Neuronal stem cell (in vitro differentiated cells): Measurements from ENCODE around the gene HDDC3.

Source experiments
- DNase-seq: peaks from one replicate; pipeline ENCODE4 v3.0.0-alpha.2; 2013; ENCODE audit warnings: low spot score
- H2AFZ ChIP-seq: one replicate; pipeline ENCODE4 v1.6.1; 2013; ENCODE audit warnings: mild to moderate bottlenecking, low read length, inconsistent platforms
- H2AK5ac ChIP-seq: 2 replicates; pipeline ENCODE4 v1.6.1; 2013; ENCODE audit warnings: low read depth, mild to moderate bottlenecking, inconsistent platforms, low read length, moderate library complexity, mixed read lengths
- H2BK120ac ChIP-seq: 2 replicates; pipeline ENCODE4 v1.6.1; 2013; ENCODE audit warnings: low read depth, mild to moderate bottlenecking, inconsistent platforms, low read length, moderate library complexity, mixed read lengths
- H2BK12ac ChIP-seq: one replicate; pipeline ENCODE4 v1.6.1; 2013; ENCODE audit warnings: low read length, inconsistent platforms
- H2BK15ac ChIP-seq: 2 replicates; pipeline ENCODE4 v1.6.1; 2013; ENCODE audit warnings: mild to moderate bottlenecking, low read length, inconsistent platforms, mixed read lengths
- H2BK5ac ChIP-seq: one replicate; pipeline ENCODE4 v1.6.1; 2013; ENCODE audit warnings: inconsistent platforms, mild to moderate bottlenecking, low read length, moderate library complexity
- H3K14ac ChIP-seq: one replicate; pipeline ENCODE4 v1.6.1; 2013; ENCODE audit warnings: low read length, inconsistent platforms
- H3K18ac ChIP-seq: 2 replicates; pipeline ENCODE4 v1.6.1; 2013; ENCODE audit warnings: low read length, inconsistent platforms
- H3K23ac ChIP-seq: 2 replicates; pipeline ENCODE4 v1.6.1; 2013; ENCODE audit warnings: low read depth, mild to moderate bottlenecking, mixed read lengths, low read length, inconsistent platforms; ENCODE audit not compliant: poor library complexity
- H3K27ac ChIP-seq: replicated peaks from 3 replicates; pipeline ENCODE4 v1.5.1; 2013; ENCODE audit warnings: low read length, inconsistent platforms
- H3K27me3 ChIP-seq, 3 experiments: 2 replicates each; pipeline ENCODE4 v1.6.1; 2013; ENCODE audit warnings: low read length in 3 of 3, mild to moderate bottlenecking in 2 of 3, inconsistent platforms in 1 of 3, low read depth in 1 of 3, mixed read lengths in 1 of 3, moderate library complexity in 1 of 3; ENCODE audit not compliant: control insufficient read depth in 3 of 3, insufficient read depth in 3 of 3
- H3K36me3 ChIP-seq, 2 donors: replicated peaks in 1 of 2; 2 replicates each; pipeline ENCODE4 v1.6.1; 2013; ENCODE audit warnings: low read length in 2 of 2; ENCODE audit not compliant: control insufficient read depth in 2 of 2, insufficient read depth in 2 of 2
- H3K4ac ChIP-seq: 2 replicates; pipeline ENCODE4 v1.6.1; 2013; ENCODE audit warnings: inconsistent platforms, mild to moderate bottlenecking, low read length, moderate library complexity
- H3K4me1 ChIP-seq, 2 donors: 1 replicate in 1 of 2; 2 replicates in 1 of 2; pipeline ENCODE4 v1.6.1; 2013; ENCODE audit warnings: low read length in 2 of 2, low read depth in 1 of 2; ENCODE audit not compliant: control insufficient read depth in 2 of 2, insufficient read depth in 1 of 2
- H3K4me2 ChIP-seq: one replicate; pipeline ENCODE4 v1.6.1; 2013; ENCODE audit warnings: mild to moderate bottlenecking, low read length, inconsistent platforms; ENCODE audit not compliant: insufficient read depth, poor library complexity, severe bottlenecking
- H3K4me3 ChIP-seq, 2 donors: 2 replicates each; pipeline ENCODE4 v1.5.1; 2013; ENCODE audit warnings: low read length in 2 of 2, mild to moderate bottlenecking in 2 of 2, inconsistent platforms in 1 of 2, moderate library complexity in 1 of 2
- H3K79me1 ChIP-seq: one replicate; pipeline ENCODE4 v1.6.1; 2013; ENCODE audit warnings: low read depth, mild to moderate bottlenecking, inconsistent platforms, low read length, moderate library complexity
- H3K9ac ChIP-seq: one replicate; pipeline ENCODE4 v1.6.1; 2013; ENCODE audit warnings: mild to moderate bottlenecking, low read depth, low read length, inconsistent platforms; ENCODE audit not compliant: poor library complexity
- H3K9me3 ChIP-seq, 2 donors: replicated peaks in 1 of 2; 2 replicates each; pipeline versions ENCODE3 to v1.6.1; 2013; ENCODE audit warnings: low read length in 2 of 2, mild to moderate bottlenecking in 2 of 2, inconsistent platforms in 1 of 2, low read depth in 1 of 2, mixed read lengths in 1 of 2, moderate library complexity in 1 of 2; ENCODE audit not compliant: control insufficient read depth in 2 of 2, insufficient read depth in 1 of 2
- H4K8ac ChIP-seq: one replicate; pipeline ENCODE4 v1.6.1; 2013; ENCODE audit warnings: low read depth, mild to moderate bottlenecking, inconsistent platforms, low read length, moderate library complexity
- H4K91ac ChIP-seq: one replicate; pipeline ENCODE4 v1.6.1; 2013; ENCODE audit warnings: low read length, low read depth, mild to moderate bottlenecking, inconsistent platforms; ENCODE audit not compliant: poor library complexity
- WGBS, 2 donors: extraction: QIAGEN DNeasy Blood & Tissue Kit; methylation state at CpG; one replicate each; pipeline ENCODE4 v1.1.7; 2013; ENCODE audit warnings: missing lambda C conversion rate in 2 of 2, mixed read lengths in 1 of 2; ENCODE audit not compliant: insufficient read length in 2 of 2, insufficient replicate concordance in 1 of 2; ENCODE audit errors: extremely low coverage in 2 of 2; 5-methylcytosine and 5-hydroxymethylcytosine counted together

HDDC3 gene

DNA sequence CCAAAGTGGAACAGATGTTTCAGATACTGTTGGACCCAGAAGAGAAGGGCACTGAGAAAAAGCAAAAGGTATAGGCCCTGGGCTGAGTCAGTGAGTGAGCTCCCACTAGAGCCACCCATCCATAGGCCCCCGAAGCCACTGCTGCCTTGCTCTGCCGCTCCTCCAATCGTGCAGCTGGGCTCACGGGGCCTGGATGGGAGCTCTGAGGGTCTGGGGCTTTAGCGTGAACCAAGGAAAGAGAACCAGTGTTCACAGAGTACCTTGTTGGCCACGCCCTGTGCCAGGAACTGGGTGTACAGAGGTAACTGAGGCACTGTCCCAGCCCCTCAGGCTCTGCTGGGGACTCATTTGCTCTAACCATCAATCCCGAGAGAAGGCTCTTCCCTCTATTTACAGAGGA lies 7.4 kb upstream of the HDDC3 start:
- Histone ChIP-seq H2BK120ac (no peak overlapping the region), H4K91ac (no peak overlapping the region), H3K4me3 (no peak overlapping the region), H2AK5ac (no peak overlapping the region), H2BK5ac (no peak overlapping the region), H3K4me2 (no peak overlapping the region), H3K36me3 (peaks cover 38 to 79% of the 10 kb centered on the region in 2 donors), H3K9ac (no peak overlapping the region), H3K4ac (no peak overlapping the region), H4K8ac (no peak overlapping the region), H3K9me3 (no peaks in the 10 kb centered on the region), H3K18ac (no peak overlapping the region), H3K14ac (no peak overlapping the region), H2AFZ (no peak overlapping the region), H3K23ac (no peak overlapping the region), H3K4me1 (peaks cover 7 to 8% of the 10 kb centered on the region in 2 donors), H2BK15ac (no peak overlapping the region), H3K27ac (no peak overlapping the region), H3K27me3 (no peaks in the 10 kb centered on the region), H3K79me1 (no peaks in the 10 kb centered on the region), H2BK12ac (no peak overlapping the region)
- no CpG with 5 or more reads among the region's 7 CpGs for WGBS, 2 donors
- no peak for DNase-seq

DNA sequence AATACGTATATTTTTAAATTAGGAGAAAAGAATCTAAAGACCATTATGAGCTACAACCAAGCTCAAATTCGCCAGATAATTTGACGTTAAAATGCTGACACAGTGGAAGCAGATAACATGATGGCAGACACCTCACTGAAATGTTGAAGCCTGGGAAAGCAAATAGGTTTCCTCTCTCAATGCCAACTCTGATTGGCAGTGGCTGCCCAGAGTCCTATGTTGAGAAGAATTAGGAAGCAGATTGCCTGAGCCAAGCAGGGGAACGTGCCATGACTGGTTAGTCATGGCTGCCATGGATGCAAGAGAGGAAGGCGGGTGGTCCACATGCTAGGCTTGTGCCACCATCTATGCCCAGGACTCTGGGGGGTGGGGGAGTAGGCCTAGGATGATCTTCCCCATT lies 5.9 kb upstream of the HDDC3 start:
- Histone ChIP-seq H3K23ac (no peak overlapping the region), H3K27me3 (peaks cover 0 to 5% (median 4%) of the 10 kb centered on the region in 3 experiments), H2BK12ac (no peak overlapping the region), H3K79me1 (no peaks in the 10 kb centered on the region), H3K4me2 (no peak overlapping the region), H2BK5ac (no peak overlapping the region), H3K14ac (no peak overlapping the region), H3K4ac (no peak overlapping the region), H2AFZ (no peak overlapping the region), H3K4me1 (peaks cover 11 to 12% of the 10 kb centered on the region in 2 donors), H3K4me3 (no peak overlapping the region), H3K27ac (no peak overlapping the region), H3K36me3 (peaks cover 31 to 64% of the 10 kb centered on the region in 2 donors), H2AK5ac (no peak overlapping the region), H3K9ac (no peak overlapping the region), H4K91ac (no peak overlapping the region), H4K8ac (no peak overlapping the region), H2BK15ac (no peak overlapping the region), H3K18ac (no peak overlapping the region), H3K9me3 (no peaks in the 10 kb centered on the region), H2BK120ac (no peak overlapping the region)
- 100% methylated on average over 1 of the region's 5 CpGs; no CpG with 5 or more reads in 1 of the 2 donors for WGBS, 2 donors
- no peak for DNase-seq

DNA sequence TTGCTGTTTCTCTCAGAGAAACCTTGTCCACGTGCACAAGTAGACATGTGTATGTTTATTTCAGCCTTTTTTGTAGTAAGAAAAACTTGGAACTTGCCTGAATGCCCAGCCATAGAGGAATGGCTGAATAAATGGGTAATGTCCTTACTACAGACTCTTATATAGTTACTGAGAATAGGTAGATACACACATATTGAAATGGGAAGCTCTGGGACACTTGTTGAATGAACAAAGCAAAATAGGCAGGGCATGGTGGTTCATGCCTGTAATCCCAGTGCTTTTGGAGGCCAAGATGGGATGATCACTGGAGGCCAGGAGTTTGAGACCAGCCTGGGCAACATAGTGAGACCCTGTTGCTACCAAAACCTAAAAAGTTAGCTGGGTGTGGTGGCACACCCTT lies 4.5 kb upstream of the HDDC3 start:
- Histone ChIP-seq H3K9me3 (no peaks in the 10 kb centered on the region), H3K36me3 (peaks cover 22 to 50% of the 10 kb centered on the region in 2 donors), H2BK12ac (no peak overlapping the region), H2AK5ac (no peak overlapping the region), H3K27me3 (peaks cover 0 to 5% (median 4%) of the 10 kb centered on the region in 3 experiments), H3K4me2 (no peak overlapping the region), H4K91ac (no peak overlapping the region), H3K14ac (no peak overlapping the region), H3K4ac (no peak overlapping the region), H3K27ac (no peak overlapping the region), H2BK15ac (no peak overlapping the region), H2AFZ (no peak overlapping the region), H3K4me1 (peaks cover 13 to 14% of the 10 kb centered on the region in 2 donors), H4K8ac (no peak overlapping the region), H2BK120ac (no peak overlapping the region), H2BK5ac (no peak overlapping the region), H3K79me1 (no peaks in the 10 kb centered on the region), H3K4me3 (no peak overlapping the region), H3K23ac (no peak overlapping the region), H3K9ac (no peak overlapping the region), H3K18ac (no peak overlapping the region)
- no peak for DNase-seq
- WGBS, 2 donors = no CpG with 5 or more reads among the region's 1 CpG

DNA sequence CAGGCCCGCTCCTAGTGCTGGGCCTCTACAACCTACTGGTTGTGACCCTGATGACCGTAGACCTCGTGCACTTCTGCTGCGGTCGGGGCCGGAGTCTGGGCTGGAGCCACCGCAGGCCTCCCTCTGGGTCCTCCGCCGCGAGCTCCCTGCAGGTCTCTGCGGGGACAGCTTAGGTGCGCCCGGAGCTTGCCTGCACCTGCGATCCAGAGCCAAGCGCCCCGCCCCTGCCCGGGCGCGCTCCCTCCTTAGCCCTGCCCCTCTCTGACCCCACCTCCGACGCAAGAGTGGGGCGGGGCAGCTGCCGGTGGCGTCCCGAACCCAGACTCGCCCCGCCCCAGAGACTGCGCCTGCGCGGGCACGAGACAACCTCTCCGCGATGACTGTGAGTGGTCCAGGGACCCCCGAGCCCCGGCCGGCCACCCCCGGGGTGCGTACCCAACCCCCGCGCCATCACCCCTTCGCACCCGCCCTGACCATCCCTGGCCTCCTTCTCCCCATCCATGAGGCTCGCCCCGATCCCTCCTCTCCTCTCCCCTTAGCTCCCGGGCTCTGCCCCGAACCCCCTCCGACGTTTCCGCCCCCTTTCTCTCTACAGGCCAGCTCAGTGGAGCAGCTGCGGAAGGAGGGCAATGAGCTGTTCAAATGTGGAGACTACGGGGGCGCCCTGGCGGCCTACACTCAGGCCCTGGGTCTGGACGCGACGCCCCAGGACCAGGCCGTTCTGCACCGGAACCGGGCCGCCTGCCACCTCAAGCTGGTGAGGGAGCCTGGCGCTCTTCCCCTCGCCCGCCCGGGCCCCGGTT lies 2.8 kb upstream of the HDDC3 start, which contains the start of gene UNC45A:
Gene UNC45A (plus strand): TSS at position 337 of the 803 bp plus-strand sequence. CDS start 40 bp downstream, at position 377.
- Histone ChIP-seq H2AFZ (peak within 1 kb of the TSS; percentile 97), H3K79me1 (no peaks in the 10 kb centered on the region), H2BK12ac (no peak within 1 kb of the TSS), H2AK5ac (peak within 1 kb of the TSS; percentile 4), H2BK5ac (no peak within 1 kb of the TSS), H3K27ac (no peak within 1 kb of the TSS), H3K4me1 (peaks cover 14 to 15% of the 10 kb centered on the region in 2 donors), H4K91ac (no peak within 1 kb of the TSS), H3K23ac (peak within 1 kb of the TSS; percentile 63), H3K9me3 (no peaks in the 10 kb centered on the region), H2BK15ac (no peak within 1 kb of the TSS), H4K8ac (no peak within 1 kb of the TSS), H3K4ac (peak within 1 kb of the TSS; percentile 6), H3K4me2 (peak within 1 kb of the TSS; percentile 99), H3K14ac (peak within 1 kb of the TSS; percentile 83), H3K18ac (peak within 1 kb of the TSS; percentile 94), H3K36me3 (peaks cover 12 to 36% of the 10 kb centered on the region in 2 donors), H2BK120ac (no peak within 1 kb of the TSS), H3K9ac (peak within 1 kb of the TSS; percentile 93), H3K27me3 (peaks cover 0 to 5% (median 4%) of the 10 kb centered on the region in 3 experiments), H3K4me3 (peak within 1 kb of the TSS; percentile 74 to 90)
- peak; percentile 88 for DNase-seq
- WGBS, 2 donors = no CpG with 5 or more reads among the region's 65 CpGs
